ENCODE results near the gene CLK4. TPM values are rescaled to one million over a fixed set of nuclear protein-coding genes. Genes with fewer than 3 reads are reported as not detected.

The CLK4 gene
- total and polyA plus RNA-seq, 2 of the 8 experiments (the other 6 are each of a cell fraction or from before 2014, with no cell fraction given), result 8.1 to 12.6 TPM

GRCh38 chr5:178622679-178623247 is 4.1 kb downstream of the CLK4 start (continued):
- TF ChIP-seq SIRT6 (IDR thresholded peaks at IDR 0.05; ENCODE audit: low read length) (no peak), CREB1 (IDR thresholded peaks at IDR 0.05) (no peak), MAFK (IDR thresholded peaks at IDR 0.05; ENCODE audit: low read depth, low read length) (no peak)

Measured in H1 (cell line).